ENCODE measurements around the gene PTPRE. TPM values are rescaled to one million over a fixed set of nuclear protein-coding genes. Genes with fewer than 3 reads are reported as not detected.

Gene PTPRE
- total RNA-seq, 1 experiment from 2014 or later: 0.70 TPM

- Histone ChIP-seq H3K23me2 (ENCODE audit: insufficient read length, low read depth, low read length, poor library complexity, severe bottlenecking) (no peaks in the 10 kb centered on the region), H3K79me2 (ENCODE audit: insufficient read depth, low read length) (no peaks in the 10 kb centered on the region), H3K27me3 (ENCODE audit: insufficient read depth, low read length) (no peaks in the 10 kb centered on the region), H2BK20ac (ENCODE audit: low read depth, low read length, poor library complexity, severe bottlenecking) (no peak overlapping the region), H3K4ac (ENCODE audit: low read depth, low read length) (no peak overlapping the region), H2AK5ac (ENCODE audit: insufficient read length, low read length) (no peak overlapping the region), H2BK120ac (ENCODE audit: low read depth, low read length, poor library complexity, severe bottlenecking) (no peak overlapping the region), H4K8ac (replicated peaks; ENCODE audit: insufficient read length, low read depth, low read length) (no peak overlapping the region), H2BK12ac (ENCODE audit: insufficient read length, low read depth, low read length) (no peak overlapping the region), H3T11ph (ENCODE audit: low read length) (no peak overlapping the region), H3K79me1 (ENCODE audit: insufficient read depth, low read depth, low read length, poor library complexity, severe bottlenecking) (no peaks in the 10 kb centered on the region), H3K18ac (ENCODE audit: insufficient read length, low read depth, low read length) (no peak overlapping the region), H4K91ac (ENCODE audit: insufficient read length, low read depth, low read length) (no peak overlapping the region), H2AFZ (ENCODE audit: low read length) (no peak overlapping the region), H3K9ac (ENCODE audit: extremely low read depth, insufficient read length, low read length) (no peak overlapping the region), H4K5ac (ENCODE audit: insufficient read length, low read depth, low read length) (no peak overlapping the region), H3K27ac (ENCODE audit: insufficient read length, low read depth, low read length) (no peak overlapping the region), H4K20me1 (ENCODE audit: control insufficient read depth, insufficient read depth, insufficient read length) (no peaks in the 10 kb centered on the region), H2BK5ac (ENCODE audit: insufficient read length, low read length) (no peak overlapping the region), H3K56ac (ENCODE audit: insufficient read length, low read depth, low read length) (no peak overlapping the region), H3K9me3 (ENCODE audit: control insufficient read depth, low read depth, low read length) (peaks cover 5% of the 10 kb centered on the region), H3K23ac (ENCODE audit: insufficient read length, low read depth, low read length) (no peak overlapping the region), H3K4me2 (ENCODE audit: insufficient read depth, insufficient read length, low read length) (no peak overlapping the region), H2BK15ac (ENCODE audit: low read depth, low read length) (no peak overlapping the region), H3K4me1 (ENCODE audit: insufficient read depth, low read length) (no peaks in the 10 kb centered on the region), H3K14ac (ENCODE audit: insufficient read depth, low read length) (no peak overlapping the region)
- Mint-ChIP-seq H3K4me1 (peaks cover 21 to 26% of the 10 kb centered on the region in 2 experiments), H3K27me3 (ENCODE audit: low read depth) (no peaks in the 10 kb centered on the region), H3K9me3 (peaks cover 8 to 10% of the 10 kb centered on the region in 2 experiments; a peak in 4 of 5 replicates), H3K27ac (no peak overlapping the region), H3K4me3 (no peak overlapping the region), H3K36me3 (ENCODE audit: insufficient read depth in 1 of 3, low read depth in 3 of 3) (0 out of 7 replicates have a peak, but pooled peaks cover 0 to 1% (median 0%) of the 10 kb centered on the region in 3 experiments)
- no peak for TF ChIP-seq CTCF (conservative IDR thresholded peaks at IDR 0.05)
- no CpG with 5 or more reads among the region's 8 CpGs for WGBS (ENCODE audit: extremely low coverage, insufficient read length, low lambda C conversion rate)
- peak; percentile 4 for DNase-seq
Measured at GRCh38 chr10:127976701-127977356, 69.9 kb downstream of the PTPRE start.

Data from H9 (cell line).